GM06990 (cell line): ENCODE results near the gene ATF6.

Experiments used
- DNase-seq: peaks from one replicate; pipeline ENCODE4 v3.0.0-alpha.2; 2011; ENCODE audit not compliant: insufficient read length; ENCODE audit errors: extremely low read depth
- H3K27me3 ChIP-seq: replicated peaks from 2 replicates; pipeline ENCODE4 v1.6.0; 2011; ENCODE audit warnings: low read length; ENCODE audit not compliant: control insufficient read depth, insufficient read depth
- H3K36me3 ChIP-seq: 2 replicates; pipeline ENCODE4 v1.5.1; 2011; ENCODE audit warnings: low read length; ENCODE audit not compliant: control insufficient read depth, insufficient read depth
- H3K4me3 ChIP-seq: replicated peaks from 2 replicates; pipeline ENCODE4 v1.5.1; 2011; ENCODE audit warnings: low read depth, mild to moderate bottlenecking, control low read depth, low read length
- CTCF ChIP-seq: IDR thresholded peaks from 2 replicates; pipeline ENCODE4 v1.5.1; 2011; ENCODE audit warnings: low read length, control low read depth, mild to moderate bottlenecking, inconsistent platforms; ENCODE audit not compliant: insufficient read depth, poor library complexity, severe bottlenecking

The ATF6 gene

GRCh38 chr1:161930064-161930463 lies 163.9 kb downstream of the ATF6 start:
- no peak for TF ChIP-seq CTCF
- no peak for DNase-seq
- no peaks in the 10 kb centered on the region; the same call in none of the 2 replicates for H3K36me3 ChIP-seq

GRCh38 chr1:161932668-161933067 lies 166.5 kb downstream of the ATF6 start:
- Histone ChIP-seq H3K27me3 (no peaks in the 10 kb centered on the region), H3K36me3 (no peaks in the 10 kb centered on the region; the same call in 1 of the 2 replicates), H3K4me3 (no peak overlapping the region)
- no peak for DNase-seq
- no peak for TF ChIP-seq CTCF

More at GRCh38 chr1:161930064-161930463, 163.9 kb downstream of the ATF6 start:
- no peak overlapping the region for H3K4me3 ChIP-seq
- no peaks in the 10 kb centered on the region for H3K27me3 ChIP-seq

- Histone ChIP-seq H3K36me3 (no peaks in the 10 kb centered on the region; the same call in 1 of the 2 replicates), H3K27me3 (no peaks in the 10 kb centered on the region), H3K4me3 (no peak overlapping the region)
- peak; percentile 11 for DNase-seq
- TF ChIP-seq CTCF, result no peak
Measured at GRCh38 chr1:161933592-161934588, 167.8 kb downstream of the ATF6 start.

GRCh38 chr1:161935264-161935663 lies 169.1 kb downstream of the ATF6 start:
- DNase-seq, result no peak
- TF ChIP-seq CTCF, result no peak
- H3K27me3 ChIP-seq, result no peaks in the 10 kb centered on the region
- no peak overlapping the region for H3K4me3 ChIP-seq
- no peaks in the 10 kb centered on the region; the same call in 1 of the 2 replicates for H3K36me3 ChIP-seq

- Histone ChIP-seq H3K36me3 (no peaks in the 10 kb centered on the region; the same call in 1 of the 2 replicates), H3K27me3 (no peaks in the 10 kb centered on the region), H3K4me3 (no peak overlapping the region)
- TF ChIP-seq CTCF, result no peak
- DNase-seq, result no peak
Measured at GRCh38 chr1:161936786-161937185, 170.7 kb downstream of the ATF6 start.
